NCI-H526 treated with DMSO at 0.1 percent for 48 hours (cell line): ENCODE results near the gene PADI1.

Experiments used
- DNase-seq: peaks from one replicate; lab custom pipeline; 2025; lab: John Stamatoyannopoulos, UW

PADI1 gene

GRCh38 chr1:17204546-17205440, at the start of gene PADI1:
TSS of gene PADI1 (plus strand) at chr1:17205128. CDS start at chr1:17205218, 90 bp downstream.
- no peak for DNase-seq

- DNase-seq, result no peak
These were observed 49.5 kb upstream of the PADI1 start for GRCh38 chr1:17155257-17155920.

GRCh38 chr1:17156108-17156507, 48.8 kb upstream of the PADI1 start:
- DNase-seq, result no peak

- DNase-seq, result no peak
These were observed 46.0 kb upstream of the PADI1 start for GRCh38 chr1:17158961-17159360.

GRCh38 chr1:17161137-17161740, 43.7 kb upstream of the PADI1 start:
- DNase-seq, result no peak

- DNase-seq, result no peak
These were observed 42.8 kb upstream of the PADI1 start for GRCh38 chr1:17161926-17162800.

GRCh38 chr1:17162941-17163340, 42.0 kb upstream of the PADI1 start:
- no peak for DNase-seq

GRCh38 chr1:17163371-17163770, 41.6 kb upstream of the PADI1 start:
- DNase-seq, result no peak

GRCh38 chr1:17163789-17164666, 40.9 kb upstream of the PADI1 start:
- no peak for DNase-seq

- DNase-seq, result no peak
These were observed 39.1 kb upstream of the PADI1 start for GRCh38 chr1:17165823-17166222.

GRCh38 chr1:17167041-17167785, 37.7 kb upstream of the PADI1 start:
- no peak for DNase-seq

GRCh38 chr1:17167786-17168090, 37.2 kb upstream of the PADI1 start:
- DNase-seq, result no peak

GRCh38 chr1:17168091-17168876, 36.6 kb upstream of the PADI1 start:
- DNase-seq, result no peak

- DNase-seq, result no peak
These were observed 34.4 kb upstream of the PADI1 start for GRCh38 chr1:17170571-17170970.

- no peak for DNase-seq
These were observed 31.7 kb upstream of the PADI1 start for GRCh38 chr1:17173217-17173616.

GRCh38 chr1:17176306-17177061, 28.4 kb upstream of the PADI1 start:
- DNase-seq, result no peak

- DNase-seq, result no peak
These were observed 27.3 kb upstream of the PADI1 start for GRCh38 chr1:17177651-17178050.

- no peak for DNase-seq
These were observed 23.0 kb upstream of the PADI1 start for GRCh38 chr1:17181781-17182464.
